K562 (cell line): ENCODE results near the gene PNLIPRP2. TPM values are rescaled to one million over a fixed set of nuclear protein-coding genes. Genes with fewer than 3 reads are reported as not detected.

Source experiments
- ATAC-seq: fragments of 200-7000 bp; cut with Tn5 transposase; 3 replicates; pipeline ENCODE4 v1.9.1; 2020; ENCODE audit warnings: moderate library complexity
- BruUV-seq: library from RNA; stranded (reverse); fragments of 400-500 nt; replicated peaks from 2 replicates; lab custom pipeline; 2021; lab: Mats Ljungman, UMichigan
- CTCF ChIA-PET: fragments of 300-600 bp; formaldehyde crosslinking; extraction: SDS; loops from one replicate; lab custom pipeline; 2021; ENCODE audit warnings: low intra/inter-chr PET ratio; lab: Yijun Ruan, JAX
- POLR2A ChIA-PET: fragments of 300-600, 350-650 bp; sonication (Branson Sonifier 250); formaldehyde crosslinking; extraction: SDS; loops from one replicate; lab custom pipeline; 2021; ENCODE audit warnings: antibody characterized with exemption, inconsistent platforms; lab: Yijun Ruan, JAX
- DNase-seq, 4 experiments: peaks; one replicate each; pipeline versions ENCODE4 v3.0.0 to v3.0.0-alpha.2; 2011 to 2018; ENCODE audit warnings: low spot score in 3 of 4, mixed read lengths in 3 of 4; ENCODE audit errors: extremely low read depth in 1 of 4
- FAIRE-seq: peaks from 2 replicates; lab custom pipeline; 2011; peaks lifted over from hg19 to GRCh38; lab: Jason Lieb, UNC
- H2AFZ ChIP-seq: 2 replicates; pipeline ENCODE4 v1.6.0; 2011; ENCODE audit warnings: low read depth, low read length, control low read depth, inconsistent platforms
- H3K27ac ChIP-seq: fragments of 200-600 bp; 3 replicates; pipeline ENCODE4 v1.8.0; 2011; ENCODE audit warnings: low read depth, mild to moderate bottlenecking, control low read depth, inconsistent platforms, low read length, moderate library complexity, mixed read lengths; ENCODE audit errors: extremely low read depth
- H3K27me3 ChIP-seq, 2 experiments: fragments of 300-600 bp in 1 of 2; 2 replicates in 1 of 2; 3 replicates in 1 of 2; pipeline versions ENCODE4 v1.6.0 to v1.8.0; 2011; ENCODE audit warnings: inconsistent platforms in 2 of 2, low read length in 2 of 2, mild to moderate bottlenecking in 1 of 2, mixed read lengths in 1 of 2, moderate library complexity in 1 of 2; ENCODE audit not compliant: control insufficient read depth in 2 of 2, insufficient read depth in 2 of 2
- H3K36me3 ChIP-seq: fragments of 300-600 bp; 3 replicates; pipeline ENCODE4 v1.8.0; 2011; ENCODE audit warnings: mild to moderate bottlenecking, low read length, inconsistent platforms; ENCODE audit not compliant: control insufficient read depth, insufficient read depth
- H3K4me1 ChIP-seq, 2 experiments: fragments of 200-600 bp in 1 of 2; replicated peaks in 1 of 2; 2 replicates in 1 of 2; 3 replicates in 1 of 2; pipeline versions ENCODE4 v1.5.1 to v1.8.0; 2011; ENCODE audit warnings: inconsistent platforms in 2 of 2, low read length in 2 of 2, mild to moderate bottlenecking in 1 of 2, mixed read lengths in 1 of 2, moderate library complexity in 1 of 2; ENCODE audit not compliant: control insufficient read depth in 2 of 2, insufficient read depth in 2 of 2
- H3K4me2 ChIP-seq: 2 replicates; pipeline ENCODE4 v1.6.1; 2011; ENCODE audit warnings: low read length, control low read depth, inconsistent platforms, mixed read lengths; ENCODE audit not compliant: insufficient read depth
- H3K4me3 ChIP-seq: fragments of 200-600 bp; sonication (generic), shearing (Covaris generic); 2 replicates; pipeline ENCODE4 v1.5.1; 2016; ENCODE audit warnings: control low read depth, inconsistent platforms
- H3K79me2 ChIP-seq: fragments of 200-600 bp; 3 replicates; pipeline ENCODE4 v1.8.0; 2011; ENCODE audit warnings: low read length, inconsistent platforms; ENCODE audit not compliant: control insufficient read depth, insufficient read depth
- H3K9ac ChIP-seq, 2 experiments: 2 replicates each; pipeline versions ENCODE4 v1.6.0 to v1.6.1; 2011; ENCODE audit warnings: low read depth in 2 of 2, low read length in 2 of 2, control low read depth in 1 of 2, inconsistent platforms in 1 of 2, mild to moderate bottlenecking in 1 of 2, mixed read lengths in 1 of 2; ENCODE audit not compliant: insufficient read depth in 1 of 2
- H3K9me1 ChIP-seq: one replicate; pipeline ENCODE4 v1.6.0; 2011; ENCODE audit warnings: inconsistent platforms, mild to moderate bottlenecking, low read length, moderate library complexity; ENCODE audit not compliant: control insufficient read depth, insufficient read depth
- H3K9me3 ChIP-seq: replicated peaks from 2 replicates; pipeline ENCODE4 v1.5.1; 2011; ENCODE audit warnings: low read depth, low read length, inconsistent platforms; ENCODE audit not compliant: control insufficient read depth, insufficient read depth
- H4K20me1 ChIP-seq: replicated peaks from 2 replicates; pipeline ENCODE4 v1.6.1; 2011; ENCODE audit warnings: low read length, inconsistent platforms, mixed read lengths; ENCODE audit not compliant: control insufficient read depth, insufficient read depth
- DACH1 ChIP-seq: fragments of 450-650 bp; IDR thresholded peaks from 2 replicates; pipeline ENCODE4 v1.6.1; 2018; ENCODE audit not compliant: partially characterized antibody
- HNRNPUL1 ChIP-seq: fragments of 200-400 bp; formaldehyde crosslinking; IDR thresholded peaks from 2 replicates; pipeline ENCODE4 v1.6.1; 2017; ENCODE audit warnings: low read length
- IRF1 ChIP-seq: sonication (generic); formaldehyde crosslinking; IDR thresholded peaks from 2 replicates; pipeline ENCODE4 v1.8.0; 2022; ENCODE audit warnings: missing genetic modification reagents, mild to moderate bottlenecking, borderline replicate concordance
- MXD1 ChIP-seq: fragments of 250-450 bp; sonication (Bioruptor Pico); IDR thresholded peaks from 2 replicates; pipeline ENCODE4 v1.8.0; 2021; ENCODE audit warnings: borderline replicate concordance, mild to moderate bottlenecking, moderate library complexity; ENCODE audit not compliant: poor library complexity, severe bottlenecking
- NR3C1 ChIP-seq: sonication (generic); formaldehyde crosslinking; IDR thresholded peaks from 2 replicates; pipeline ENCODE4 v1.8.1; 2022; ENCODE audit warnings: missing genetic modification reagents
- NRF1 ChIP-seq, 2 experiments: fragments of 450-650 bp; IDR thresholded peaks in 1 of 2; conservative IDR thresholded peaks in 1 of 2; 2 replicates each; pipeline ENCODE4 v1.6.1; 2014; ENCODE audit warnings: mild to moderate bottlenecking in 2 of 2
- PML ChIP-seq: IDR thresholded peaks from 2 replicates; pipeline ENCODE4 v1.6.1; 2012; ENCODE audit warnings: low read length, inconsistent platforms
- SAFB2 ChIP-seq: fragments of 200-400 bp; formaldehyde crosslinking; IDR thresholded peaks from 2 replicates; pipeline ENCODE4 v1.6.1; 2018; ENCODE audit warnings: borderline replicate concordance, low read length, low read depth, moderate library complexity; ENCODE audit not compliant: severe bottlenecking
- SRSF1 ChIP-seq: fragments of 200-400 bp; formaldehyde crosslinking; IDR thresholded peaks from 2 replicates; pipeline ENCODE4 v1.6.1; 2017; ENCODE audit warnings: mild to moderate bottlenecking, low read depth, low read length, moderate library complexity
- TAF9B ChIP-seq: fragments of 450-650 bp; IDR thresholded peaks from 2 replicates; pipeline ENCODE4 v1.6.1; 2018; ENCODE audit warnings: mild to moderate bottlenecking; ENCODE audit not compliant: partially characterized antibody
- TCF3 ChIP-seq: sonication (generic); formaldehyde crosslinking; IDR thresholded peaks from 2 replicates; pipeline ENCODE4 v1.4.0; 2020; ENCODE audit warnings: mild to moderate bottlenecking, missing genetic modification reagents
- ZBED1 ChIP-seq: IDR thresholded peaks from 2 replicates; pipeline ENCODE4 v1.6.1; 2014
- ZMIZ1 ChIP-seq, 2 experiments: fragments of 150-350 bp in 1 of 2; IDR thresholded peaks; 2 replicates each; pipeline ENCODE4 v1.6.1; 2012 to 2016; ENCODE audit warnings: low read depth in 2 of 2, low read length in 2 of 2, mild to moderate bottlenecking in 1 of 2, moderate library complexity in 1 of 2
- ZNF431 ChIP-seq: sonication (generic); formaldehyde crosslinking; IDR thresholded peaks from 2 replicates; pipeline ENCODE4 v1.8.0; 2022; ENCODE audit warnings: mild to moderate bottlenecking, missing genetic modification reagents
- WGBS: fragments of 100-300 bp; shearing (Covaris generic); methylation state at CpG from one replicate; pipeline ENCODE4 v1.1.6; 2016; ENCODE audit warnings: low coverage, mixed read lengths; ENCODE audit not compliant: insufficient coverage; ENCODE audit errors: missing lambda C conversion rate; 5-methylcytosine and 5-hydroxymethylcytosine counted together
- in situ Hi-C: fragments of 300-500 bp; cut with MboI; formaldehyde crosslinking; loops from 4 replicates; pipeline ENCODE4 v1.15.0; 2018; ENCODE audit warnings: inconsistent platforms, mixed read lengths
- intact Hi-C: fragments of 100-400 bp; cut with micrococcal nuclease; formaldehyde crosslinking; loops from 2 replicates; pipeline ENCODE4 v1.14.2; 2022
- polyA plus RNA-seq, 8 experiments: library from polyadenylated mRNA; depleted of rRNA in 4 of 8; stranded (reverse) in 5 of 8; unstranded in 3 of 8; fragments of >200 nt; fragmentation: Nextera tagmentation in 2 of 8; fragmentation: Illumina TruSeq in 1 of 8; extraction: Ambion mirVana in 2 of 8; extraction: Trizol in 1 of 8; gene quantifications; 2 replicates each; pipeline versions ENCODE4 v1.2.1 to v1.2.3, GENCODE V29; 2011 to 2014; ENCODE audit warnings: inconsistent platforms in 1 of 8, missing spikeins in 1 of 8
- total RNA-seq, 7 experiments: library from RNA; depleted of rRNA in 6 of 7; stranded (reverse); fragments of >200 nt in 6 of 7; fragmentation: Illumina TruSeq in 2 of 7; extraction: Trizol in 2 of 7; gene quantifications; 2 replicates each; pipeline versions ENCODE4 v1.2.1 to v1.2.3, GENCODE V29; 2011 to 2021; ENCODE audit warnings: low replicate concordance in 1 of 7

PNLIPRP2 gene
- total and polyA plus RNA-seq, 9 of the 15 experiments (the other 6 are each of a cell fraction or from before 2014, with no cell fraction given) = 0.38 TPM; not detected in 8

- DNase-seq (no peak), FAIRE-seq (no peak), ATAC-seq (no peak)
- Histone ChIP-seq H4K20me1 (no peaks in the 10 kb centered on the region), H2AFZ (no peak overlapping the region), H3K27me3 (peaks cover 0 to 20% of the 10 kb centered on the region in 2 experiments; a peak in 2 of 5 replicates), H3K9me3 (no peaks in the 10 kb centered on the region), H3K4me1 (no peaks in the 10 kb centered on the region; a peak in 1 of 5 replicates), H3K9me1 (no peaks in the 10 kb centered on the region), H3K9ac (no peak overlapping the region), H3K79me2 (no peaks in the 10 kb centered on the region), H3K4me3 (no peak overlapping the region), H3K4me2 (no peak overlapping the region), H3K36me3 (no peaks in the 10 kb centered on the region), H3K27ac (no peak overlapping the region)
- in situ Hi-C loops (no loop called here), intact Hi-C loops (no loop called here)
- 0% methylated on average over 7 of the region's 7 CpGs for WGBS
- ChIA-PET POLR2A (no interaction called here), CTCF (no interaction called here)
- no TSS peak for BruUV-seq
- TF ChIP-seq HNRNPUL1 = no peak
- TF ChIP-seq ZNF431 = no peak
- TF ChIP-seq MXD1 = no peak
- TF ChIP-seq IRF1 (CRISPR knock-in tag) = no peak
- no peak for TF ChIP-seq DACH1
- no peak for TF ChIP-seq TCF3 (CRISPR knock-in tag)
- no peak for TF ChIP-seq NRF1 (conservative IDR thresholded peaks at IDR 0.05 in 1 of 2, IDR thresholded peaks at IDR 0.05 in 1 of 2)
- TF ChIP-seq PML = no peak
- no peak for TF ChIP-seq SRSF1
- no peak for TF ChIP-seq SAFB2
- no peak for TF ChIP-seq ZMIZ1 (IDR thresholded peaks at IDR 0.05; ENCODE audit: low read depth in 2 of 2, low read length in 2 of 2)
- no peak for TF ChIP-seq NR3C1 (CRISPR knock-in tag)
- TF ChIP-seq TAF9B = no peak
- no peak for TF ChIP-seq ZBED1
These were observed 42.6 kb downstream of the PNLIPRP2 start for GRCh38 chr10:116663342-116663741.
